K562 (cell line): ENCODE results near the gene MYLIP. TPM values are rescaled to one million over a fixed set of nuclear protein-coding genes. Genes with fewer than 3 reads are reported as not detected.
A peak's percentile ranks its signal among the peaks of the same experiment; 100 is the strongest.

Experiments used
- ASH1L ChIP-seq: fragments of 450-650 bp; IDR thresholded peaks from 2 replicates; pipeline ENCODE4 v1.6.1; 2018; ENCODE audit warnings: borderline replicate concordance, mild to moderate bottlenecking, low read depth; ENCODE audit not compliant: partially characterized antibody
- CXXC5 ChIP-seq: fragments of 250-450 bp; sonication (Bioruptor Pico); IDR thresholded peaks from 2 replicates; pipeline ENCODE4 v1.8.0; 2022; ENCODE audit warnings: inconsistent platforms, mild to moderate bottlenecking, moderate library complexity
- E4F1 ChIP-seq: fragments of 250-450 bp; sonication (Bioruptor Pico); IDR thresholded peaks from 2 replicates; pipeline ENCODE4 v1.5.0; 2021; ENCODE audit warnings: mild to moderate bottlenecking, borderline replicate concordance
- ERF ChIP-seq: fragments of 450-650 bp; formaldehyde crosslinking; IDR thresholded peaks from 2 replicates; pipeline ENCODE4 v1.4.0; 2020; ENCODE audit warnings: mild to moderate bottlenecking, mixed read lengths
- EZH2 ChIP-seq: IDR thresholded peaks from 2 replicates; pipeline ENCODE4 v1.6.1; 2012; ENCODE audit warnings: low read depth, mild to moderate bottlenecking, inconsistent platforms, low read length, borderline replicate concordance
- FOXM1 ChIP-seq, 2 experiments: fragments of 450-650 bp in 1 of 2; sonication (generic) in 1 of 2; formaldehyde crosslinking in 1 of 2; IDR thresholded peaks; 2 replicates each; pipeline versions ENCODE4 v1.6.1 to v1.9.0; 2017 to 2022; ENCODE audit warnings: low read depth in 2 of 2, mild to moderate bottlenecking in 2 of 2, missing genetic modification reagents in 1 of 2, moderate library complexity in 1 of 2
- GTF2A2 ChIP-seq: IDR thresholded peaks from 2 replicates; pipeline ENCODE4 v1.6.1; 2016; ENCODE audit warnings: mild to moderate bottlenecking, missing genetic modification characterization, missing compliant biosample characterization
- HMG20A ChIP-seq: fragments of 450-650 bp; formaldehyde crosslinking; conservative IDR thresholded peaks from 2 replicates; pipeline ENCODE4 v1.4.0; 2020; ENCODE audit warnings: mild to moderate bottlenecking, mixed read lengths
- KDM1A ChIP-seq, 2 experiments: fragments of 450-650 bp; IDR thresholded peaks; 2 replicates each; pipeline ENCODE4 v1.6.1; 2016; ENCODE audit warnings: mild to moderate bottlenecking in 2 of 2
- KLF16 ChIP-seq: IDR thresholded peaks from 2 replicates; pipeline ENCODE4 v1.6.1; 2016; ENCODE audit warnings: antibody characterized with exemption
- MAX ChIP-seq: sonication (generic); formaldehyde crosslinking; IDR thresholded peaks from 2 replicates; pipeline ENCODE4 v1.9.0; 2022; ENCODE audit warnings: mild to moderate bottlenecking, missing genetic modification reagents
- NR4A1 ChIP-seq, 2 experiments: fragments of 250-450 bp in 1 of 2; fragments of 450-650 bp in 1 of 2; sonication (Bioruptor Pico) in 1 of 2; IDR thresholded peaks; 2 replicates each; pipeline versions ENCODE4 v1.4.0 to v1.6.1; 2016 to 2020; ENCODE audit warnings: mild to moderate bottlenecking in 2 of 2, missing compliant biosample characterization in 1 of 2, missing genetic modification characterization in 1 of 2, moderate library complexity in 1 of 2
- VEZF1 ChIP-seq: fragments of 200-800 bp; sonication (Bioruptor generic); IDR thresholded peaks from 2 replicates; pipeline ENCODE4 v1.6.1; 2017; ENCODE audit warnings: missing genetic modification characterization, missing compliant biosample characterization
- XRCC5 ChIP-seq: fragments of 200-400 bp; formaldehyde crosslinking; IDR thresholded peaks from 2 replicates; pipeline ENCODE4 v1.6.1; 2017; ENCODE audit warnings: low read depth, mild to moderate bottlenecking, low read length
- ZFP30 ChIP-seq: fragments of 250-450 bp; sonication (Bioruptor Pico); IDR thresholded peaks from 2 replicates; pipeline ENCODE4 v1.8.0; 2022; ENCODE audit warnings: moderate library complexity, mild to moderate bottlenecking, inconsistent platforms, borderline replicate concordance
- ZNF165 ChIP-seq: fragments of 250-450 bp; sonication (Bioruptor Pico); IDR thresholded peaks from 2 replicates; pipeline ENCODE4 v1.4.0; 2020; ENCODE audit warnings: borderline replicate concordance
- ZNF384 ChIP-seq: IDR thresholded peaks from 2 replicates; pipeline ENCODE4 v1.6.1; 2012; ENCODE audit warnings: low read depth, low read length, improper control_type of control experiment
- ZNF592 ChIP-seq: fragments of 450-650 bp; IDR thresholded peaks from 2 replicates; pipeline ENCODE4 v1.6.1; 2017; ENCODE audit warnings: antibody characterized with exemption, mild to moderate bottlenecking
- ZNF77 ChIP-seq: fragments of 250-450 bp; sonication (Bioruptor Pico); IDR thresholded peaks from 2 replicates; pipeline ENCODE4 v1.5.0; 2020
- polyA plus RNA-seq, 8 experiments: library from polyadenylated mRNA; depleted of rRNA in 4 of 8; stranded (reverse) in 5 of 8; unstranded in 3 of 8; fragments of >200 nt; fragmentation: Nextera tagmentation in 2 of 8; fragmentation: Illumina TruSeq in 1 of 8; extraction: Ambion mirVana in 2 of 8; extraction: Trizol in 1 of 8; gene quantifications; 2 replicates each; pipeline versions ENCODE4 v1.2.1 to v1.2.3, GENCODE V29; 2011 to 2014; ENCODE audit warnings: inconsistent platforms in 1 of 8, missing spikeins in 1 of 8
- total RNA-seq, 7 experiments: library from RNA; depleted of rRNA in 6 of 7; stranded (reverse); fragments of >200 nt in 6 of 7; fragmentation: Illumina TruSeq in 2 of 7; extraction: Trizol in 2 of 7; gene quantifications; 2 replicates each; pipeline versions ENCODE4 v1.2.1 to v1.2.3, GENCODE V29; 2011 to 2021; ENCODE audit warnings: low replicate concordance in 1 of 7

MYLIP gene
- total and polyA plus RNA-seq, 9 of the 15 experiments (the other 6 are each of a cell fraction or from before 2014, with no cell fraction given): 10.8 to 43.5 (median 31.5) TPM

- TF ChIP-seq ZNF592 (no peak), NR4A1 (CRISPR knock-in tag; IDR thresholded peaks at IDR 0.05) (no peak), NR4A1 (tag; IDR thresholded peaks at IDR 0.05) (no peak), ZNF165 (CRISPR knock-in tag) (no peak), FOXM1 (IDR thresholded peaks at IDR 0.05; ENCODE audit: low read depth) (peak; percentile 41; the same call in 1 of the 2 replicates), FOXM1 (CRISPR knock-in tag; IDR thresholded peaks at IDR 0.05; ENCODE audit: low read depth) (no peak), ZNF77 (CRISPR knock-in tag) (no peak), ZNF384 (no peak), E4F1 (no peak), EZH2 (no peak), GTF2A2 (tag) (no peak), KLF16 (0 out of 2 replicates have a peak, but pooled peaks have one; percentile 6), CXXC5 (CRISPR knock-in tag) (no peak), VEZF1 (CRISPR knock-in tag) (no peak), MAX (no peak), KDM1A (IDR thresholded peaks at IDR 0.05) (peak; percentile 37 to 44; a peak in 2 of 4 replicates), ASH1L (no peak), XRCC5 (no peak), ERF (CRISPR knock-in tag) (no peak), ZFP30 (CRISPR knock-in tag) (no peak), HMG20A (CRISPR knock-in tag) (no peak)
These were observed 31.3 kb upstream of the MYLIP start (continued) for GRCh38 chr6:16097382-16098171.
